Neural crest cell (in vitro differentiated cells): ENCODE measurements around the gene MBD2. TPM values are rescaled to one million over a fixed set of nuclear protein-coding genes. Genes with fewer than 3 reads are reported as not detected.

Experiments
- DNase-seq: peaks from one replicate; pipeline ENCODE4 v3.0.0; 2021; ENCODE audit warnings: low read depth, mixed read lengths, low spot score
- H3K27ac Mint-ChIP-seq: one replicate; pipeline ENCODE4 v1.8.0; 2021; ENCODE audit warnings: mild to moderate bottlenecking, mixed read lengths; ENCODE audit not compliant: unreplicated experiment
- H3K27me3 Mint-ChIP-seq: 2 replicates; pipeline ENCODE4 v1.8.0; 2021; ENCODE audit warnings: low read depth, mild to moderate bottlenecking, mixed read lengths
- H3K36me3 Mint-ChIP-seq: 2 replicates; pipeline ENCODE4 v1.8.0; 2021; ENCODE audit warnings: low read depth, mild to moderate bottlenecking, mixed read lengths
- H3K4me1 Mint-ChIP-seq: 2 replicates; pipeline ENCODE4 v1.8.0; 2021; ENCODE audit warnings: mixed read lengths
- H3K4me3 Mint-ChIP-seq: one replicate; pipeline ENCODE4 v1.8.0; 2021; ENCODE audit warnings: mild to moderate bottlenecking, mixed read lengths
- H3K9me3 Mint-ChIP-seq: 2 replicates; pipeline ENCODE4 v1.8.0; 2021; ENCODE audit warnings: mixed read lengths
- total RNA-seq: library from RNA; stranded (reverse); gene quantifications from 2 replicates; pipeline ENCODE4 v1.2.1, GENCODE V29; 2021
- TF ChIP-seq, protein P1 (sequence below): fragments of 200-600 bp; sonication (generic); conservative IDR thresholded peaks from 2 replicates; pipeline ENCODE4 v1.5.0; 2021; ENCODE audit warnings: antibody characterized with exemption, mild to moderate bottlenecking

MBD2 gene
- total RNA-seq, 1 donor from 2014 or later, result 36.2 TPM

DNA sequence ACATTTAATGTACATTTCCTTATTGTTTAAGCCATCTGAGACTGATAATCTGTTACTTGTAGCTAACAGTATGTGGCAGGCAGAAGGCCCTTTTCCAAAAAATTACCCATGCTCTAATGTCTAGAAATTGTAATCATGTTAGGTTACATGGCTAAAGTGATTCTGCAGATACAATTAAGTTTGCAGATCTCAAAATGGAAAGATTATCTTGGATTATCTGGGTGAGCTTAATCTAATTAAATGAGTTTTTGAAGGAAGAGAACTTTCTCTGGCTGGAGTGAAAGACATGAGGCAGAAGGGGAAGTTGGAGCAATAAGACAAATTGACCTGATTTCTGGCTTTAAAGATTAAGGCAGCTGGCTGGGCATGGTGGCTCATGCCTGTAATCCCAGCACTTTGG lies 76.3 kb downstream of the MBD2 start:
- peaks cover 15% of the 10 kb centered on the region for H3K36me3 Mint-ChIP-seq
- peaks cover 9% of the 10 kb centered on the region for H3K4me1 Mint-ChIP-seq
- DNase-seq, result no peak
- H3K9me3 Mint-ChIP-seq, result peaks cover 11% of the 10 kb centered on the region
- H3K27me3 Mint-ChIP-seq, result no peaks in the 10 kb centered on the region
- no peak overlapping the region for H3K4me3 Mint-ChIP-seq
- TF ChIP-seq, protein P1, sequence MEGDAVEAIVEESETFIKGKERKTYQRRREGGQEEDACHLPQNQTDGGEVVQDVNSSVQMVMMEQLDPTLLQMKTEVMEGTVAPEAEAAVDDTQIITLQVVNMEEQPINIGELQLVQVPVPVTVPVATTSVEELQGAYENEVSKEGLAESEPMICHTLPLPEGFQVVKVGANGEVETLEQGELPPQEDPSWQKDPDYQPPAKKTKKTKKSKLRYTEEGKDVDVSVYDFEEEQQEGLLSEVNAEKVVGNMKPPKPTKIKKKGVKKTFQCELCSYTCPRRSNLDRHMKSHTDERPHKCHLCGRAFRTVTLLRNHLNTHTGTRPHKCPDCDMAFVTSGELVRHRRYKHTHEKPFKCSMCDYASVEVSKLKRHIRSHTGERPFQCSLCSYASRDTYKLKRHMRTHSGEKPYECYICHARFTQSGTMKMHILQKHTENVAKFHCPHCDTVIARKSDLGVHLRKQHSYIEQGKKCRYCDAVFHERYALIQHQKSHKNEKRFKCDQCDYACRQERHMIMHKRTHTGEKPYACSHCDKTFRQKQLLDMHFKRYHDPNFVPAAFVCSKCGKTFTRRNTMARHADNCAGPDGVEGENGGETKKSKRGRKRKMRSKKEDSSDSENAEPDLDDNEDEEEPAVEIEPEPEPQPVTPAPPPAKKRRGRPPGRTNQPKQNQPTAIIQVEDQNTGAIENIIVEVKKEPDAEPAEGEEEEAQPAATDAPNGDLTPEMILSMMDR, result no peak
- H3K27ac Mint-ChIP-seq, result no peak overlapping the region

DNA sequence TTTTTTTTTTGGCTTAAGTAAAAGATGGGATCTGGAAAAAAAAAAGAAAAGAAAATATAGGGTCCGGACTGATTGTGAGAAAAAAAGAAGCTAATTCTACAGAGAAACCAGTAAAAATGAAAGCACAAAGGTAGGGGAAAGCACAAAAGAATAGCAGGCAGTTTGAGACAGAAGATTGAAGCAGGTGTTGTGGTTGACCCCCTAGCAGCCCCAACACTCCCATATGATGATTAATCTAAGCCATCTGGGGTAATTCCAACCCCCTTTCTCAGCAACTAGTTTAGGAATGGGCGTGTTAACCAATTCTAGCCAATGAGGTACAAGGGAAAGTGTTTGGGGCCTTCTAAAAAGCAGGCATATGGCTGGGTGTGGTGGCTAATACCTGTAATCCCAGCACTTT lies 77.0 kb downstream of the MBD2 start:
- DNase-seq, result no peak
- Mint-ChIP-seq H3K36me3 (peaks cover 11% of the 10 kb centered on the region), H3K9me3 (peaks cover 11% of the 10 kb centered on the region), H3K4me1 (peaks cover 9% of the 10 kb centered on the region), H3K27ac (no peak overlapping the region), H3K27me3 (no peaks in the 10 kb centered on the region), H3K4me3 (no peak overlapping the region)
- TF ChIP-seq, protein P1, result no peak

DNA sequence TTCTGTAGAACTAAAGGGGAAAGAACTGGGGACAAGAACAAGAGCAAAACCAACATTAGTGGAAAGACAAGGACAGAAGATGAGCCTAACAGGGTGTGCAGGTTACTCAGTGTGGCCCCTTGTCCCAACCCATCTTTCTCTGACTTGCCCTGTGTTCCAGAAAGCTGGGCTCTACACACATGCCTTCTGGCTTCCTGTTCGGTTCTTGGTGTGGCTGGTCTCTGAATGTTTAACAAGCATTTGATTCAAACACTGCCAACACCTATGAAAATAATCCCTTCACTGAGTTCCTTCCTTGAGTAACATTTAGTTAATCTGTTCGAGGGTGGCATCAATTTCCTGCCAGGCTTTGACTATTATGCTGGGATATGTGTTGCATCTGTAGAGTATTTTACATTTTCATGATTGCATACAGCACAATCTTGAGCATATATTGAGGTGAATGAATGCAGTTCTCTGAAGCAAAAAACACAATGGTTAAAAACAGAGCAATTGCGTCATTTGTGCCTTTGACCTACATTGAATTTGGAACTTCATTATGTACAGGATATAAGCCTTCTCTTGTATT lies 83.3 kb downstream of the MBD2 start:
- Mint-ChIP-seq H3K36me3 (peaks cover 10% of the 10 kb centered on the region), H3K4me1 (no peaks in the 10 kb centered on the region), H3K27ac (no peak overlapping the region), H3K27me3 (no peaks in the 10 kb centered on the region), H3K9me3 (peaks cover 16% of the 10 kb centered on the region), H3K4me3 (no peak overlapping the region)
- no peak for DNase-seq
- TF ChIP-seq, protein P1, result no peak

DNA sequence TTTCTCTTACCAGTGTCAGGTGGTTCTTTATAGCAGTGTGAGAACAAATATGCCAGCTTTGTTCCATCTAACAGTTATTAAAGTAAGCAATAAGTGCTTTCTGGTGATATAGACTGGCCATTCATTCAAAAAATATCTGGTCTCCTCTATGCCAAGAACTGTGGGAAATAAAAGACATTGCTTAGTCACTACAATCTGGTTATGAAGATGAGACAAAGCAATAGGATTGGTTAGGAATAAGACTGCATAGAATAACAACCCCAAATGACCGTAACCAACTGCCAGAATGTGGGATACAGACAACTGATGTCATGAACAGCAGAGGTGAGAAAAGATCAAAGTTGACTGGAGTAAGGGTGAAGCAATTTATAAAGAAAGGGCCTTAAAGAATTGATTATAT lies 83.8 kb downstream of the MBD2 start:
- H3K4me1 Mint-ChIP-seq, result no peaks in the 10 kb centered on the region
- no peak overlapping the region for H3K27ac Mint-ChIP-seq
- H3K36me3 Mint-ChIP-seq, result peaks cover 10% of the 10 kb centered on the region
- H3K27me3 Mint-ChIP-seq, result no peaks in the 10 kb centered on the region
- DNase-seq, result no peak
- TF ChIP-seq, protein P1, result no peak
- H3K4me3 Mint-ChIP-seq, result no peak overlapping the region
- peaks cover 16% of the 10 kb centered on the region for H3K9me3 Mint-ChIP-seq

DNA sequence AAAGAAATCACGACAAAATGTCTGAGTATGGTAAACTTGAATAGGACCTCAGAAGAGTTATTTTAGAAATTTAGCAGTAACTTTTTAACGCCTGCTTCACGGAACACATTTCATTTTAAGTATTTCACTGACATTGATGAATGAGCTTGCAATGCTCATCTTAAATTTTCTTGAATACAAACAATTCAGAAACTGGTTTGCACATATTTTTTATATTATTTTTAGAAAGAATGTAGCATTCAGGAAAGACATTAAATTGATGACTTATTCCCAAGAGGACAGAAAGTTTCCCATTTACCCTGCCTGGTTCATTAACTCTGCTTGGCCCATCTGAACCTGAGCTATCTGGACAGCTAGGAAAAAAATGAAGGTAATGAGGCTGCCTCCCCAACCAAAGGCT lies 89.3 kb downstream of the MBD2 start:
- peaks cover 8% of the 10 kb centered on the region for H3K9me3 Mint-ChIP-seq
- TF ChIP-seq, protein P1, result no peak
- H3K36me3 Mint-ChIP-seq, result no peaks in the 10 kb centered on the region
- no peaks in the 10 kb centered on the region for H3K27me3 Mint-ChIP-seq
- peaks cover 6% of the 10 kb centered on the region for H3K4me1 Mint-ChIP-seq
- DNase-seq, result no peak
- no peak overlapping the region for H3K27ac Mint-ChIP-seq
- H3K4me3 Mint-ChIP-seq, result no peak overlapping the region
